HG03520 (cell line): ENCODE measurements around the gene AKAP8L.

ENCODE experiments used
- ATAC-seq: cut with Tn5 transposase; IDR thresholded peaks from one replicate; pipeline ENCODE4 v1.9.1; 2021; ENCODE audit warnings: mild to moderate bottlenecking, moderate library complexity; ENCODE audit not compliant: unreplicated experiment

The AKAP8L gene

GRCh38 chr19:15448778-15449619 is 30.2 kb upstream of the AKAP8L start:
- no peak for ATAC-seq

GRCh38 chr19:15448044-15448777 is 29.4 kb upstream of the AKAP8L start:
- no peak for ATAC-seq

GRCh38 chr19:15447057-15447456 is 28.3 kb upstream of the AKAP8L start:
- no peak for ATAC-seq

- ATAC-seq: no peak
Observed at GRCh38 chr19:15445807-15446376, 27.1 kb upstream of the AKAP8L start.

GRCh38 chr19:15445227-15445605 is 26.4 kb upstream of the AKAP8L start:
- ATAC-seq: no peak

GRCh38 chr19:15444505-15445226 is 25.9 kb upstream of the AKAP8L start:
- no peak for ATAC-seq

GRCh38 chr19:15443838-15444237 is 25.1 kb upstream of the AKAP8L start:
- ATAC-seq: no peak

GRCh38 chr19:15443325-15443724 is 24.5 kb upstream of the AKAP8L start:
- ATAC-seq: no peak

GRCh38 chr19:15442142-15442920 is 23.5 kb upstream of the AKAP8L start:
- no peak for ATAC-seq

- ATAC-seq: no peak
Observed at GRCh38 chr19:15441317-15441716, 22.5 kb upstream of the AKAP8L start.

- ATAC-seq: no peak
Observed at GRCh38 chr19:15439821-15440641, 21.2 kb upstream of the AKAP8L start.

GRCh38 chr19:15439078-15439799 is 20.5 kb upstream of the AKAP8L start:
- no peak for ATAC-seq

- no peak for ATAC-seq
Observed at GRCh38 chr19:15438577-15438976, 19.8 kb upstream of the AKAP8L start.

- ATAC-seq: no peak
Observed at GRCh38 chr19:15438124-15438496, 19.3 kb upstream of the AKAP8L start.

- ATAC-seq: no peak
Observed at GRCh38 chr19:15437355-15438123, 18.8 kb upstream of the AKAP8L start.

- no peak for ATAC-seq
Observed at GRCh38 chr19:15436826-15437110, 18.0 kb upstream of the AKAP8L start.

GRCh38 chr19:15436012-15436825 is 17.4 kb upstream of the AKAP8L start:
- ATAC-seq: no peak
